Tongue (tissue), 2 donors: Measurements from ENCODE around the gene HABP4. TPM values are rescaled to one million over a fixed set of nuclear protein-coding genes. Genes with fewer than 3 reads are reported as not detected.
A peak's percentile ranks its signal among the peaks of the same experiment; 100 is the strongest.

Experiments
- DNase-seq: peaks from one replicate; pipeline ENCODE4 v3.0.0-alpha.2; 2015
- total RNA-seq: library from RNA; depleted of rRNA; stranded (reverse); fragments of >200 nt; gene quantifications from one replicate; pipeline ENCODE4 v1.2.3, GENCODE V29; 2014

The HABP4 gene
- total RNA-seq, 1 donor from 2014 or later: 14.6 TPM

GRCh38 chr9:96522366-96522765 lies 72.4 kb downstream of the HABP4 start:
- DNase-seq: no peak

GRCh38 chr9:96523374-96523773 lies 73.4 kb downstream of the HABP4 start:
- DNase-seq: peak; percentile 3

GRCh38 chr9:96524045-96524444 lies 74.1 kb downstream of the HABP4 start:
- no peak for DNase-seq

- DNase-seq: no peak
Measured at GRCh38 chr9:96524764-96525163, 74.8 kb downstream of the HABP4 start.

GRCh38 chr9:96532173-96532572 lies 82.2 kb downstream of the HABP4 start:
- no peak for DNase-seq

GRCh38 chr9:96540106-96540505 lies 90.1 kb downstream of the HABP4 start:
- DNase-seq: no peak

Other genes with a start within 250 kb of the HABP4 start
- not detected for gene HSD17B3, start 148.0 kb upstream of the HABP4 start, total RNA-seq
- 10.8 TPM for gene SLC35D2, start 66.5 kb upstream of the HABP4 start, total RNA-seq
- gene ZNF367, start 31.8 kb upstream of the HABP4 start, total RNA-seq: 15.1 TPM
- gene CDC14B, start 169.7 kb downstream of the HABP4 start, total RNA-seq: 31.3 TPM
- 23.1 TPM for gene PRXL2C, start 205.1 kb downstream of the HABP4 start, total RNA-seq